Measurements from ENCODE around the gene C1QTNF9. TPM values are rescaled to one million over a fixed set of nuclear protein-coding genes. Genes with fewer than 3 reads are reported as not detected.

The C1QTNF9 gene
- total and polyA plus RNA-seq, 2 of the 8 experiments (the other 6 are each of a cell fraction or from before 2014, with no cell fraction given), result not detected

GRCh38 chr13:24271601-24272451 is 37.6 kb upstream of the C1QTNF9 start (continued):
- TF ChIP-seq, protein P1, sequence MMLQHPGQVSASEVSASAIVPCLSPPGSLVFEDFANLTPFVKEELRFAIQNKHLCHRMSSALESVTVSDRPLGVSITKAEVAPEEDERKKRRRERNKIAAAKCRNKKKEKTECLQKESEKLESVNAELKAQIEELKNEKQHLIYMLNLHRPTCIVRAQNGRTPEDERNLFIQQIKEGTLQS (IDR thresholded peaks at IDR 0.05; ENCODE audit: insufficient read depth, low read depth, low read length), result no peak
